ENCODE data around the gene SPINK1. TPM values are rescaled to one million over a fixed set of nuclear protein-coding genes. Genes with fewer than 3 reads are reported as not detected.

SPINK1 gene
- total RNA-seq, 1 experiment from 2014 or later = 4.5 TPM

DNA sequence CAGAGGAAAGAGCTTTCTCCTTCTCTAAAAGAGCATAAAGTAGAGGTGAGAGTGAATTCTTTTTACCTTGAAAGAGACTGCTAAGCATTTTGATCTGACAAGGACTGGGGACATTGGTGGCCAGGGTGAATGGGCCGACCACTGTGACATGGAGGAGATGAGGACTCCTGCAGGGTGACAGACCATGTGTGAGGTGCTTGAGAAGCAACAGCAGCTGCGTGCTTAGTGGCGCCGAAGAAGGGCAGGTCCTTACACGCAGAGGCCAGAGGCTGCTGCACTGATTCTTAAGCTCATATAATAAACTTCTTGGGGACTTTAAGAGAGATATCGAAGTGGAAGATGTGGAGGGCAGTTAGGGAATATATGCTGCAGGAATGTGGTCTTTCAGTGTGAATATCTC is 40.3 kb downstream of the SPINK1 start:
- Histone ChIP-seq H3K4me1 (ENCODE audit: control insufficient read depth in 1 of 2, insufficient read depth in 2 of 2, low read length in 2 of 2) (no peaks in the 10 kb centered on the region), H3K36me3 (ENCODE audit: control insufficient read depth in 1 of 2, insufficient read depth in 2 of 2, low read length in 2 of 2) (no peaks in the 10 kb centered on the region), H3K27ac (ENCODE audit: low read depth, low read length) (no peak overlapping the region), H3K4me2 (ENCODE audit: low read length) (no peak overlapping the region), H2AFZ (ENCODE audit: low read depth, low read length, poor library complexity, severe bottlenecking) (no peak overlapping the region), H3K9me2 (ENCODE audit: insufficient read depth) (no peaks in the 10 kb centered on the region), H3K4me3 (replicated peaks in 1 of 2; ENCODE audit: low read depth in 1 of 2, low read length in 2 of 2) (no peak overlapping the region), H3K9me3 (ENCODE audit: control insufficient read depth in 1 of 2, insufficient read depth in 1 of 2, low read depth in 1 of 2, low read length in 2 of 2) (no peaks in the 10 kb centered on the region), H4K20me1 (ENCODE audit: insufficient read depth) (no peaks in the 10 kb centered on the region), H3K27me3 (ENCODE audit: insufficient read depth, low read length) (no peaks in the 10 kb centered on the region; the same call in 1 of the 2 replicates), H3K9ac (ENCODE audit: low read length) (no peak overlapping the region), H3K79me2 (ENCODE audit: insufficient read depth, low read length) (no peaks in the 10 kb centered on the region)
- no peak for TF ChIP-seq YY1 (IDR thresholded peaks at IDR 0.05; ENCODE audit: extremely low read depth, insufficient replicate concordance, low read depth, low read length)
- no peak for TF ChIP-seq ZNF274 (IDR thresholded peaks at IDR 0.05; ENCODE audit: low read depth, low read length)
- no peak for TF ChIP-seq FOSL1 (IDR thresholded peaks at IDR 0.05; ENCODE audit: low read depth)
- TF ChIP-seq EZH2phosphoT487 (IDR thresholded peaks at IDR 0.05; ENCODE audit: borderline replicate concordance) = no peak
- TF ChIP-seq EGR1 (IDR thresholded peaks at IDR 0.05; ENCODE audit: low read depth) = no peak
- TF ChIP-seq RAD21 (IDR thresholded peaks at IDR 0.05; ENCODE audit: low read depth) = no peak
- TF ChIP-seq CBX3 (IDR thresholded peaks at IDR 0.05; ENCODE audit: low read depth) = no peak
- TF ChIP-seq, protein P1, sequence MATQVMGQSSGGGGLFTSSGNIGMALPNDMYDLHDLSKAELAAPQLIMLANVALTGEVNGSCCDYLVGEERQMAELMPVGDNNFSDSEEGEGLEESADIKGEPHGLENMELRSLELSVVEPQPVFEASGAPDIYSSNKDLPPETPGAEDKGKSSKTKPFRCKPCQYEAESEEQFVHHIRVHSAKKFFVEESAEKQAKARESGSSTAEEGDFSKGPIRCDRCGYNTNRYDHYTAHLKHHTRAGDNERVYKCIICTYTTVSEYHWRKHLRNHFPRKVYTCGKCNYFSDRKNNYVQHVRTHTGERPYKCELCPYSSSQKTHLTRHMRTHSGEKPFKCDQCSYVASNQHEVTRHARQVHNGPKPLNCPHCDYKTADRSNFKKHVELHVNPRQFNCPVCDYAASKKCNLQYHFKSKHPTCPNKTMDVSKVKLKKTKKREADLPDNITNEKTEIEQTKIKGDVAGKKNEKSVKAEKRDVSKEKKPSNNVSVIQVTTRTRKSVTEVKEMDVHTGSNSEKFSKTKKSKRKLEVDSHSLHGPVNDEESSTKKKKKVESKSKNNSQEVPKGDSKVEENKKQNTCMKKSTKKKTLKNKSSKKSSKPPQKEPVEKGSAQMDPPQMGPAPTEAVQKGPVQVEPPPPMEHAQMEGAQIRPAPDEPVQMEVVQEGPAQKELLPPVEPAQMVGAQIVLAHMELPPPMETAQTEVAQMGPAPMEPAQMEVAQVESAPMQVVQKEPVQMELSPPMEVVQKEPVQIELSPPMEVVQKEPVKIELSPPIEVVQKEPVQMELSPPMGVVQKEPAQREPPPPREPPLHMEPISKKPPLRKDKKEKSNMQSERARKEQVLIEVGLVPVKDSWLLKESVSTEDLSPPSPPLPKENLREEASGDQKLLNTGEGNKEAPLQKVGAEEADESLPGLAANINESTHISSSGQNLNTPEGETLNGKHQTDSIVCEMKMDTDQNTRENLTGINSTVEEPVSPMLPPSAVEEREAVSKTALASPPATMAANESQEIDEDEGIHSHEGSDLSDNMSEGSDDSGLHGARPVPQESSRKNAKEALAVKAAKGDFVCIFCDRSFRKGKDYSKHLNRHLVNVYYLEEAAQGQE (IDR thresholded peaks at IDR 0.05; ENCODE audit: low read depth) = no peak
- ChIA-PET POLR2A (no interaction called here), CTCF (no interaction called here), RAD21 (ENCODE audit: low non-redundant PET in 1 of 2, low total read pairs in 2 of 2, uncharacterized antibody in 2 of 2, unreplicated experiment in 2 of 2) (no interaction called here)
- ATAC-seq = no peak
- no TSS peak for BruUV-seq (replicated peaks)
- no peak for DNase-seq (ENCODE audit: low read depth, low spot score)
- intact Hi-C loops (cut with micrococcal nuclease) = no loop called here
